SU-DHL-6 (cell line): Measurements from ENCODE around the gene GPAT3.

Experiments used
- H2AFZ ChIP-seq: fragments of 200-600 bp; sonication (generic); 2 replicates; pipeline ENCODE4 v1.6.1; 2014; ENCODE audit warnings: low read depth, mild to moderate bottlenecking, moderate library complexity, mixed read lengths, antibody characterized with exemption, low read length; ENCODE audit not compliant: severe bottlenecking
- H3F3A ChIP-seq: fragments of 200-600 bp; shearing (Covaris generic); 2 replicates; pipeline ENCODE4 v1.6.0; 2016; ENCODE audit warnings: antibody characterized with exemption, mild to moderate bottlenecking; ENCODE audit not compliant: insufficient read depth
- H3K27ac ChIP-seq: fragments of 200-600 bp; sonication (generic); 2 replicates; pipeline ENCODE4 v1.5.1; 2016; ENCODE audit warnings: low read depth, mild to moderate bottlenecking, low read length, moderate library complexity, mixed read lengths
- H3K27me3 ChIP-seq: fragments of 200-600 bp; sonication (generic), shearing (Covaris generic); 2 replicates; pipeline ENCODE4 v1.6.0; 2014; ENCODE audit warnings: mild to moderate bottlenecking, low read length
- H3K36me3 ChIP-seq: fragments of 200-600 bp; sonication (generic); 2 replicates; pipeline ENCODE4 v1.6.1; 2014; ENCODE audit warnings: mild to moderate bottlenecking, low read length, mixed read lengths
- H3K4me2 ChIP-seq: fragments of 300-600, 200-600 bp; shearing (Covaris generic), sonication (generic); 2 replicates; pipeline ENCODE4 v1.6.0; 2014; ENCODE audit warnings: low read length, low read depth, mild to moderate bottlenecking; ENCODE audit not compliant: poor library complexity, severe bottlenecking
- H3K4me3 ChIP-seq: fragments of 200-600 bp; sonication (generic); 2 replicates; pipeline ENCODE4 v1.5.1; 2014; ENCODE audit warnings: antibody characterized with exemption, low read length, mild to moderate bottlenecking, mixed read lengths; ENCODE audit not compliant: insufficient read depth, poor library complexity, severe bottlenecking
- H3K79me2 ChIP-seq: fragments of 200-600 bp; sonication (generic); 2 replicates; pipeline ENCODE4 v1.6.1; 2014; ENCODE audit warnings: mild to moderate bottlenecking, low read length, moderate library complexity; ENCODE audit not compliant: insufficient read depth
- H3K9ac ChIP-seq: fragments of 200-600 bp; sonication (generic); 2 replicates; pipeline ENCODE4 v1.7.0; 2014; ENCODE audit warnings: mild to moderate bottlenecking, low read length
- H3K9me2 ChIP-seq: fragments of 200-600 bp; sonication (generic); replicated peaks from 2 replicates; pipeline ENCODE4 v1.6.1; 2014; ENCODE audit warnings: low read length; ENCODE audit not compliant: insufficient read depth
- H3K9me3 ChIP-seq: fragments of 200-600 bp; sonication (generic); 2 replicates; pipeline ENCODE4 v1.6.1; 2014; ENCODE audit warnings: low read length, mixed read lengths; ENCODE audit not compliant: insufficient read depth
- H4K20me1 ChIP-seq: fragments of 200-600 bp; sonication (generic); 2 replicates; pipeline ENCODE4 v1.6.1; 2014; ENCODE audit warnings: low read depth, mild to moderate bottlenecking, antibody characterized with exemption, low read length, moderate library complexity, mixed read lengths
- CTCF ChIP-seq: fragments of 200-600 bp; sonication (generic); IDR thresholded peaks from one replicate; pipeline ENCODE4 v1.5.1; 2017; ENCODE audit warnings: antibody characterized with exemption, mild to moderate bottlenecking, low read length, moderate library complexity; ENCODE audit not compliant: insufficient read depth, poor library complexity, severe bottlenecking
- EZH2phosphoT487 ChIP-seq: fragments of 200-600 bp; sonication (generic), shearing (Covaris generic); conservative IDR thresholded peaks from 2 replicates; pipeline ENCODE4 v1.6.1; 2018; ENCODE audit warnings: mild to moderate bottlenecking, antibody characterized with exemption, low read length, moderate library complexity, mixed read lengths

The GPAT3 gene

GRCh38 chr4:83503974-83504373, 31.9 kb upstream of the GPAT3 start:
- TF ChIP-seq CTCF: no peak
- TF ChIP-seq EZH2phosphoT487: no peak
- H3K79me2 ChIP-seq: no peaks in the 10 kb centered on the region
- H3K4me2 ChIP-seq: no peak overlapping the region
- no peak overlapping the region for H3K4me3 ChIP-seq
- H3K27me3 ChIP-seq: no peaks in the 10 kb centered on the region
- no peaks in the 10 kb centered on the region for H3K9me2 ChIP-seq
- no peaks in the 10 kb centered on the region for H3K9me3 ChIP-seq
- H2AFZ ChIP-seq: peak overlapping the region; percentile 39
- no peak overlapping the region for H3K9ac ChIP-seq
- no peaks in the 10 kb centered on the region for H3K36me3 ChIP-seq
- H4K20me1 ChIP-seq: no peaks in the 10 kb centered on the region
- H3F3A ChIP-seq: no peaks in the 10 kb centered on the region
- no peak overlapping the region for H3K27ac ChIP-seq

GRCh38 chr4:83504503-83504902, 31.4 kb upstream of the GPAT3 start:
- Histone ChIP-seq H3K27me3 (no peaks in the 10 kb centered on the region), H3K27ac (no peak overlapping the region), H3K4me3 (no peak overlapping the region), H3K9me3 (no peaks in the 10 kb centered on the region), H3K9me2 (no peaks in the 10 kb centered on the region), H3F3A (no peaks in the 10 kb centered on the region), H3K9ac (no peak overlapping the region), H3K79me2 (no peaks in the 10 kb centered on the region), H2AFZ (peak overlapping the region; percentile 39), H3K36me3 (no peaks in the 10 kb centered on the region), H4K20me1 (no peaks in the 10 kb centered on the region), H3K4me2 (no peak overlapping the region)
- TF ChIP-seq EZH2phosphoT487 (no peak), CTCF (no peak)

- no peak overlapping the region for H3K4me2 ChIP-seq
- H3K9ac ChIP-seq: no peak overlapping the region
- H3K9me2 ChIP-seq: no peaks in the 10 kb centered on the region
- no peaks in the 10 kb centered on the region for H3K9me3 ChIP-seq
- H3K27ac ChIP-seq: no peak overlapping the region
- H2AFZ ChIP-seq: no peak overlapping the region
- H3K79me2 ChIP-seq: no peaks in the 10 kb centered on the region
- H3K36me3 ChIP-seq: no peaks in the 10 kb centered on the region
- H3F3A ChIP-seq: no peaks in the 10 kb centered on the region
- H3K4me3 ChIP-seq: no peak overlapping the region
- H3K27me3 ChIP-seq: no peaks in the 10 kb centered on the region
- TF ChIP-seq EZH2phosphoT487 (no peak), CTCF (no peak)
- H4K20me1 ChIP-seq: no peaks in the 10 kb centered on the region
Measured at GRCh38 chr4:83504996-83505395, 30.9 kb upstream of the GPAT3 start.
